HS-27A (cell line): ENCODE results near the gene COX5A.

Experiments used
- DNase-seq: peaks from one replicate; pipeline ENCODE4 v3.0.0-alpha.2; 2012; ENCODE audit warnings: low read depth, missing footprints

The COX5A gene

DNA sequence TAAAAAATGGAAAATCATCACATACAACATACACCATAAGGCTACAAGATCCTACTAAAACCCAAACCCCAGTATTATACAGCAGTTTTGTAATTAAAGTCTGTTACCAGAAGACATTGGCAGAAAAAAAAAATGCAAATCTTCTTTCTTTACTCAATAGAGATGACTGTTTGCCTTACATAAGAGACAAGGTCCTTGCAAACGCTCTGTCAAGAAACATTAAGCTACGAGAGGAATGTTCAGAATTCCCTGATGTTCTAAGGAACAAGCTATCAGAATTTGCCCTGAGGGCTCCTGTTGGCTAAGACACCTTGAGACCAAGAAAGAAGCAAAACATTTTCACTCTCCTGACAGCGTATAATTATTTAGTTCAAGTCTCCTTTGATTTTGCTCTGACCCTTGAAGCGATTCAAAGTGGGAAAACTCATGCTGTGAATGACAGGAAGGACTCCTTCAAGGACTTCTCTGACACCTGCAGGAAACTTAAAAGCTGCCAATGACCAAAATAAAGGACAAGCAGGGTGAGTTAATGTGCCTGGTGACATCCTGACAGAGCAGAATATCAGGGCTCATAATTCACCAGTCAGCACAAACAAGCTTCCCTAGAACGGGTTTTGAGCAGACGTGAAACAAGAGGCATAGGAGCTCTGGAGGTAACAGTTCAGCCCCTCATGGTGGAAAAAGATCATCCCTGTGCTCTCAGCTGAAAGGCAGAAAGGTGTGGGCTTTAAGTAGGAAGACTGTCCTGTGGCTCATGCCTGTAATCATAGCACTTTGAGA, 67.2 kb downstream of the COX5A start:
- no peak for DNase-seq
